MCF 10A (cell line): ENCODE measurements around the gene CCT6B. TPM values are rescaled to one million over a fixed set of nuclear protein-coding genes. Genes with fewer than 3 reads are reported as not detected.
A peak's percentile ranks its signal among the peaks of the same experiment; 100 is the strongest.

ENCODE experiments used
- BruUV-seq: library from RNA; stranded (reverse); fragments of 400-500 nt; replicated peaks from 2 replicates; lab custom pipeline; 2021; lab: Mats Ljungman, UMichigan
- CTCF ChIA-PET: fragments of 300-600 bp; sonication (Branson Sonifier 250); formaldehyde crosslinking; extraction: SDS; loops from one replicate; lab custom pipeline; 2021; ENCODE audit warnings: antibody characterized with exemption, inconsistent platforms; lab: Yijun Ruan, JAX
- POLR2A ChIA-PET: fragments of 300-600, 350-650 bp; sonication (Branson Sonifier 250); formaldehyde crosslinking; extraction: SDS; loops from one replicate; lab custom pipeline; 2020; ENCODE audit warnings: antibody characterized with exemption, inconsistent platforms; lab: Yijun Ruan, JAX
- DNase-seq: peaks from one replicate; pipeline ENCODE4 v3.0.0-alpha.2; 2018; ENCODE audit not compliant: unreplicated experiment
- H3K27ac Mint-ChIP-seq: one replicate; pipeline ENCODE4 v1.8.0; 2022; ENCODE audit warnings: mild to moderate bottlenecking, low read depth, mixed read lengths; ENCODE audit not compliant: unreplicated experiment
- H3K27me3 Mint-ChIP-seq: one replicate; pipeline ENCODE4 v1.8.0; 2022; ENCODE audit warnings: mixed read lengths; ENCODE audit not compliant: insufficient read depth, unreplicated experiment
- H3K36me3 Mint-ChIP-seq: one replicate; pipeline ENCODE4 v1.8.0; 2022; ENCODE audit warnings: mild to moderate bottlenecking, moderate library complexity, mixed read lengths; ENCODE audit not compliant: insufficient read depth, unreplicated experiment
- H3K4me1 Mint-ChIP-seq: one replicate; pipeline ENCODE4 v1.8.0; 2022; ENCODE audit warnings: mixed read lengths; ENCODE audit not compliant: insufficient read depth, unreplicated experiment
- H3K4me3 Mint-ChIP-seq: one replicate; pipeline ENCODE4 v1.8.0; 2022; ENCODE audit warnings: mild to moderate bottlenecking, moderate library complexity, mixed read lengths; ENCODE audit not compliant: unreplicated experiment
- H3K9me3 Mint-ChIP-seq: one replicate; pipeline ENCODE4 v1.8.0; 2022; ENCODE audit warnings: mixed read lengths; ENCODE audit not compliant: unreplicated experiment
- intact Hi-C: fragments of 100-400 bp; cut with micrococcal nuclease; formaldehyde crosslinking; loops from 2 replicates; pipeline ENCODE4 v1.14.1; 2022
- total RNA-seq: library from RNA; stranded (reverse); gene quantifications from 2 replicates; pipeline ENCODE4 v1.2.3, GENCODE V29; 2022
- TF ChIP-seq, protein P1 (sequence below): fragments of 200-600 bp; IDR thresholded peaks from one replicate; pipeline ENCODE4 v1.8.0; 2022; ENCODE audit warnings: antibody characterized with exemption, mild to moderate bottlenecking; ENCODE audit not compliant: unreplicated experiment

The CCT6B gene
- total RNA-seq, 1 experiment from 2014 or later: 5.7 TPM

DNA sequence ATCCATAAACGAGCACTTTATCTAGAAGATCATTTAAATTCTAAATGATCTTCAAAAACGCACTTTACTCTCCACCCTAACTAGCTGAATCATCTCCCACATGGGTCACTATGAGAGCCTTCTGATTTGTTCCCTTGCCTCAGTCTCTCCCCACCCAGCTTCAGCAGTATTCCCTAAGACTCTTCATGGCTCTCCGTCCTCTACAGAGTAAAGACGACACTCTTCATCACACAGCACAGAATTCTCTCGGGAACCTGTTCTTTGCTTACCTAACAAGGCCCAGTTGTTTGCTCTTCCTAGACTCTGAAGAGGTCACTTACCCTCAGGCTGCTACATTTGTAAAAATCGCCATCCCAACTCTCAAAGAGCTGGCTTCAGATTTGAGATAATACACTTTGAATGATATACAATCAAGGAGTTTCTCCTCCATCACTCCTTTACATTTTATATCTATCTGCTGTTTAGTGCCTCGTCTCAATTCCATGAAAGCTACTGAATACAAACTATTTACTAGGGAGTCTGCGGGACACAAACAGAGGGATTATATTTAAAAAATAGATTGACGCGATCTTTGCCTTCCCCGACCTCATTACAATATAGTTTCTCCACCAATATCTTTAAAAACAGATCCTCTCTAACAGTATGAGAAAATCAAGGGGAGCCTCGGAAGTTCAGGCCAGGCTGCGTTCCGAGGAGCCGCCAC lies 18.5 kb upstream of the CCT6B start:
- Mint-ChIP-seq H3K36me3 (peaks cover 11% of the 10 kb centered on the region), H3K4me3 (peak overlapping the region; percentile 75), H3K4me1 (peaks cover 27% of the 10 kb centered on the region), H3K27me3 (no peaks in the 10 kb centered on the region), H3K27ac (peak overlapping the region; percentile 89), H3K9me3 (no peaks in the 10 kb centered on the region)
- ChIA-PET POLR2A (interaction anchor here (0.5 to 6.1 kb wide), 12 partner anchors 11 to 588 kb away, joined by 3 to 53 read pairs (median 5); partner anchors contain the start of genes CCT6B, RFFL and ZNF830), CTCF (interaction anchor here (0.5 to 1.8 kb wide), 7 partner anchors 87 to 638 kb away, joined by 3 to 12 read pairs (median 3); partner anchors contain the start of gene RAD51D)
- BruUV-seq: TSS peak; percentile 92
- TF ChIP-seq, protein P1, sequence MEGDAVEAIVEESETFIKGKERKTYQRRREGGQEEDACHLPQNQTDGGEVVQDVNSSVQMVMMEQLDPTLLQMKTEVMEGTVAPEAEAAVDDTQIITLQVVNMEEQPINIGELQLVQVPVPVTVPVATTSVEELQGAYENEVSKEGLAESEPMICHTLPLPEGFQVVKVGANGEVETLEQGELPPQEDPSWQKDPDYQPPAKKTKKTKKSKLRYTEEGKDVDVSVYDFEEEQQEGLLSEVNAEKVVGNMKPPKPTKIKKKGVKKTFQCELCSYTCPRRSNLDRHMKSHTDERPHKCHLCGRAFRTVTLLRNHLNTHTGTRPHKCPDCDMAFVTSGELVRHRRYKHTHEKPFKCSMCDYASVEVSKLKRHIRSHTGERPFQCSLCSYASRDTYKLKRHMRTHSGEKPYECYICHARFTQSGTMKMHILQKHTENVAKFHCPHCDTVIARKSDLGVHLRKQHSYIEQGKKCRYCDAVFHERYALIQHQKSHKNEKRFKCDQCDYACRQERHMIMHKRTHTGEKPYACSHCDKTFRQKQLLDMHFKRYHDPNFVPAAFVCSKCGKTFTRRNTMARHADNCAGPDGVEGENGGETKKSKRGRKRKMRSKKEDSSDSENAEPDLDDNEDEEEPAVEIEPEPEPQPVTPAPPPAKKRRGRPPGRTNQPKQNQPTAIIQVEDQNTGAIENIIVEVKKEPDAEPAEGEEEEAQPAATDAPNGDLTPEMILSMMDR: no peak
- intact Hi-C loops: loop anchor here (5.0 kb wide), 3 partner anchors 108 to 558 kb away; no protein-coding TSS in a partner anchor
- DNase-seq: peak; percentile 9

DNA sequence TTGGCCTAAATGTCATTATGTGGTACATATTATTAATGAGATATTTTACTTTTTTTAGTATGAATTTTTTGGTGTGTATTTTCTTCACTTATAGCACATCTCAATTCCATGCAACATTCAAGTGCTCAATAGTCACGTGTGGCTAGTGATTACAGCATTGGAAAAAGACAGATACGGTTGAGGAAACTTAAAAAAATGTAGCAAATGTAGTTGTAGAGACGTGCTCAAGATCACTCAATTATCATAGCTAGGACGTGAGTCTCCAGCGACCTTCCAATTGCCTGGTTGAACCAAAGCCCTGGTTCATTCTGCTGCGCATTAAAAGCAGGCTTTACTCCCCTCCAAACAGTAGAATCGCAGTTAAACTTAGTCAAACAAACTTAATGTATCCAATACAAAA lies 17.9 kb upstream of the CCT6B start:
- no TSS peak for BruUV-seq
- intact Hi-C loops: no loop called here
- ChIA-PET POLR2A (interaction anchor here (0.5 to 6.1 kb wide), 5 partner anchors 11 to 130 kb away, joined by 3 to 53 read pairs (median 15); partner anchors contain the start of genes CCT6B, RFFL and ZNF830), CTCF (interaction anchor here (0.5 to 1.0 kb wide), 6 partner anchors 88 to 437 kb away, joined by 3 to 5 read pairs (median 3); no protein-coding TSS in a partner anchor)
- H3K27me3 Mint-ChIP-seq: no peaks in the 10 kb centered on the region
- peak overlapping the region; percentile 89 for H3K27ac Mint-ChIP-seq
- peak overlapping the region; percentile 75 for H3K4me3 Mint-ChIP-seq
- H3K36me3 Mint-ChIP-seq: peaks cover 11% of the 10 kb centered on the region
- H3K4me1 Mint-ChIP-seq: peaks cover 27% of the 10 kb centered on the region
- TF ChIP-seq, protein P1: no peak
- no peak for DNase-seq
- H3K9me3 Mint-ChIP-seq: no peaks in the 10 kb centered on the region

DNA sequence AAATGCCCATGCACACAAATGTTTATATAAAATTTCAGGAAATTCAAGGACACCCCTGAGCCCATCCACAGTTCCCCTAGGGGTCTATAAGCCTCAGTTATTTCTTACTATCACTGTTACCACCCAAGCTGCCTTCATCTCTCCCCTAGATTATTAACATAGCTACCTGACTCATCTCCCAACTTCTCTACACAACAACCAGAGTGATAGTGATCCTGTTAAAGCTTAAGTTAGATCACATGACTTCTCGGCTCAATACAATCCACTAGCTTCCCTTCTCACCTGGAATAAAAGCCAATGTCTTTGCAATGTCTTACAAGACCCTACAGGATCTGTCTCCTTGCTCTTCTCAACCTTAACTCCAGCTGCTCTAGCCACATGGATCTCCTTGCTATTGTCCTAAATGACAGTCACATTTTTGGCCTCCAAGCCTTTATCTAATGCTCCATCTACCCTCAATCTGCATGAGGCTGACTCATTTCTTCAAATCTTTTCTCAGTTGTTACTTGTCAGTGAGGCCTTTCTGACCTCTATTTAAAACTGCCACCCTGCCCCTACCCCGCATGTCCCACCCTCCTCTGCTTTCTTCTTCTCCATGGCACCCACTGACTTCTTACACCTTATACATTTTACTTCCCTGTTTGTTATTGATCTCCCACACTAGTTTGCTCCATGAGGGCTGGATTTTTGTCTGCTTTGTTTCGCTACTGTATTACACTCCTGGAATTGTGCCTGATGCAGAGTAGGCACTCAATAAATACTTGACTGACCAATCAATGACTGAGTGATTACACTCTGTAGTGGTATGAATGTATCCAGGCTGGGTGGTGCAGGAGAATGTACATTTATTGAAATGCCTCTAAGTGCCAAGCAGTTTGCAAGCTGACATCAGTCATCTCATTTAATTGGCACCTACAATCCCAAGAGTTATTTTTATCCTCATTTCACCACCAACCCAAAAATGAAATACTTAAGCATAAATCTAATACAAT lies 13.8 kb upstream of the CCT6B start:
- intact Hi-C loops: no loop called here
- ChIA-PET POLR2A (interaction anchor here (1.1 to 1.4 kb wide), 3 partner anchors 7 to 89 kb away, joined by 3 to 7 read pairs (median 4); partner anchors contain the start of genes CCT6B and ZNF830), CTCF (interaction anchor here (0.6 to 2.0 kb wide), 3 partner anchors 145 to 555 kb away, joined by 3 to 6 read pairs (median 3); partner anchors contain the start of gene RAD51D)
- Mint-ChIP-seq H3K4me1 (peaks cover 9% of the 10 kb centered on the region), H3K4me3 (no peak overlapping the region), H3K36me3 (no peaks in the 10 kb centered on the region), H3K27ac (no peak overlapping the region), H3K9me3 (no peaks in the 10 kb centered on the region), H3K27me3 (no peaks in the 10 kb centered on the region)
- no peak for DNase-seq
- TF ChIP-seq, protein P1: no peak
- BruUV-seq: no TSS peak
